GM18505 (cell line): Measurements from ENCODE around the gene MLN.

ENCODE experiments used
- ATAC-seq: cut with Tn5 transposase; IDR thresholded peaks from one replicate; pipeline ENCODE4 v1.9.1; 2021; ENCODE audit not compliant: unreplicated experiment
- POLR2A ChIP-seq: IDR thresholded peaks from 4 replicates; pipeline ENCODE4 v1.6.1; 2011; ENCODE audit warnings: borderline replicate concordance; ENCODE audit not compliant: insufficient read depth, insufficient read length; ENCODE audit errors: extremely low read depth

Gene MLN

GRCh38 chr6:33759887-33760629, 43.7 kb downstream of the MLN start:
- TF ChIP-seq POLR2A = no peak
- no peak for ATAC-seq

DNA sequence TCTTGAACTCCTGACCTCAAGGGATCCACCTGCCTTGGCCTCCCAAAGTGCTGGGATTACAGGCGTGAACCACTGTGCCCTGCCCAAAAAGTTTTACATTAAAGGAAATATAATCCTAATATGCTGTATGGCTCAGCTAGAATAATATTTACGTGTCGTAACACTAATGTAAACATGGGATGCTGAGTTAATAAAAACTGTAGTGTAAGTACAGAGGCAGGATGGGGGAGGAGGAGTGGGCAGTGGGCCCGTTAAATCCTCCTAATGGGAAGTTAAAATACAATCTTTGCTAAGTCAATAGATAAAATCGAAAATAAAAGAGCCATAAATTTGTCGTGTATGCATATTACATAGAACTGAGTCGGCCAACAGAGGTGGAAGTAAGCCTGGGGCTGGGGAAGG, 45.0 kb downstream of the MLN start:
- TF ChIP-seq POLR2A = no peak
- no peak for ATAC-seq

DNA sequence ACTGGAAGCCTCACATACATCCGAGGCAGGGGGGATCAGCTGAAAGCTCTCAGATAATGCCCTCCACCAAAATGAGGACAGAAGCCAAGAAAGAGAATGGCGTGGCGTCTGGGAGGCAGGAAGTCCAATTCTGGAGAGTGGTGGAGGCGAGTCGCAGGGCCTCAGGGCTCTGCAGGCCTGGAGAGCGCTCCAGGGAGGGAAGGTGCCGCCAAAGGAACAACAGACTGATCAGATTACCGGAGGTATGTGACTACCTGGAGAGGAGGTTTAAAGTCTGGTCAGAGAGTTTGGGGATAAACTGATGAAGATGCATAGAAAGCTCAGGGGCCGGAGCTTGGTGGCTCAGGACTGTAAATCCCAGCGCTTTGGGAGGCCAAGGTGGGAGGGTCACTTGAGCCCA, 45.9 kb downstream of the MLN start:
- no peak for ATAC-seq
- TF ChIP-seq POLR2A = no peak

GRCh38 chr6:33757113-33757512, 46.7 kb downstream of the MLN start:
- no peak for ATAC-seq

GRCh38 chr6:33756211-33756954, 47.4 kb downstream of the MLN start:
- no peak for ATAC-seq
- no peak for TF ChIP-seq POLR2A

More at GRCh38 chr6:33757113-33757512, 46.7 kb downstream of the MLN start:
- no peak for TF ChIP-seq POLR2A

DNA sequence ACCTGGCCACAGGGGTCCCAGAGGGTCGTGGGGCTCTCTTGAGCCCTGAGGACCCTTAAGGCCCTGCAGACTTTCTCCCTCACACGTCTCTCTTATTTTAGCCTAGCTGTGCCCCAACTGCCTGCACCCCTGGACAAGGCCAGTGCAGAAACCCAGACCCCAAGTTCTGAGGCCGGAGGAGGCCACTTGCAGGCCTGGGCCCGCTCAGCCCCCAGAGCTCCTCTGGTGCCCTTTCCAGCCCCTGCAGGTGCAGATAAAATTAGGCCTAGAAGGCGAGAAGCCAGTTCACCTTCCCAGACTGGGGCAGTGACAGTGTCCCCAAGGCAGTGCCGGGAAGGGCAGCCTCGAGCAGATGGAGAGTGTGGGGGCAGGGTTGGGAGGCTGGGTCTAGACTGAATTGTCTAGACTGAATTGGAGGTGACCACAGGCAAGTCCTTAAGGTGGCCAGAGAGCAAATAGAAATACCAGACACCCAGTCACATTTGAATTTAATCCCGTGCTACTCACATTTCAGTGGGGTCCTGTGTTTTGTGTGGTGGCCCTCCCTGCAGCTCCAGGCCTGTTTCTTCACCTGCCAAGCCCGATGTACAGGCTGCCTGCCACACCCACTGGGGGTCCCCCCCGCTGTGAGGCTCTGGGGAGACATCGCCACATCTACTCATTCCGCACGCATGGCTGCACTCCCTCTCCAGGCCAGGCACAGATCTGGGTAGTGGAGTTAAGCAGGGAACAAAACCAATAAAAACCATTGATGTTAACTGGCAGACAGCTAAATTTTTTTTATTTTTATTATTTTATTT, 48.5 kb downstream of the MLN start:
- TF ChIP-seq POLR2A = no peak
- ATAC-seq = no peak

DNA sequence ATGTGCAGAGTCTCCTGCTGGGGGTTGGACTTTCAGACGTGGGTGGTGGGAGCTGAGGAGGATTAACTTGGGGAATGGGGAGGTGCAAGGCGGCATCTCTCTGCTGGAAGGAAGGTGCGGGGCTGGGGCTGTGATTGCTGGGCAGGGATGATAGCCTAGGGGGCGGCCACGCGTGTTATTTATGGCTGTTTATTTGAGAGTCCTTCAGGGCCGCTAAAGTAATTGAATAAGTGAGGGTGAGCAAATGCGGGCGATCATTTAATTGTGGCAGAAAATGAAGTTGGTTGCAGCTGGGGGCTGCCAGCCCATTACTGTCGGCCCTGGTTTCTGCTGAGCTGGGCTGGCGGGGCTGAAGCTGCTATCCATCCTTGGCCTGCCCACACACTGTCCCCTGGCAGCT, 49.6 kb downstream of the MLN start:
- TF ChIP-seq POLR2A = no peak

GRCh38 chr6:33752646-33753015, 51.2 kb downstream of the MLN start:
- no peak for ATAC-seq
- TF ChIP-seq POLR2A = no peak

More for the DNA sequence above, 49.6 kb downstream of the MLN start:
- no peak for ATAC-seq

GRCh38 chr6:33751771-33752645, 51.8 kb downstream of the MLN start:
- no peak for TF ChIP-seq POLR2A
- no peak for ATAC-seq

GRCh38 chr6:33750244-33750991, 53.4 kb downstream of the MLN start:
- ATAC-seq = no peak

GRCh38 chr6:33749401-33749800, 54.4 kb downstream of the MLN start:
- no peak for ATAC-seq
- TF ChIP-seq POLR2A = no peak

More at GRCh38 chr6:33750244-33750991, 53.4 kb downstream of the MLN start:
- no peak for TF ChIP-seq POLR2A

DNA sequence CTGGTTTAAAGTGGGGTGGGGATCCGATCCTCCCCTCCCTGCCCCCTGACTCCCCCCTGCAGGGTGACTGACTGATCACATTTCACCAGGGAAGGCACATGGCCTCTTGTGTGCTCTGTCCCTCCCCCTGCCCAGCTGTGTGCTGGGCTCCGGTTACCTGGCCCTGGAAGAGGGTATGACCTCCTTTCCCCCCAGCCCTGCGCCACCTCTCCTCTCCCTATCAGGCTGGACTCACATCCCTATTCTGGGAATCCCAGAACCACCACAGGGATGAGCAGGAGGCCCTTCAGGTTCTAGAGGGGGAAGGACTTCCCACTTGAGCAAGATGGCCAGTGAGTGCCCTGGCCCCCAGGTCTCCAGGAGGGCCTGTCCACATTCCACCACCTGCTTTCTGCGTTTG, 55.0 kb downstream of the MLN start:
- no peak for TF ChIP-seq POLR2A
- ATAC-seq = no peak
